Large intestine (tissue), 3 donors: ENCODE measurements around the gene ATRN. TPM values are rescaled to one million over a fixed set of nuclear protein-coding genes. Genes with fewer than 3 reads are reported as not detected.
A peak's percentile ranks its signal among the peaks of the same experiment; 100 is the strongest.

Source experiments
- DNase-seq, 2 donors: peaks; one replicate each; pipeline versions ENCODE4 v3.0.0 to v3.0.0-alpha.2; 2013
- H3K27ac ChIP-seq: one replicate; pipeline ENCODE4 v1.5.1; 2013; ENCODE audit warnings: low read length
- H3K27me3 ChIP-seq: 2 replicates; pipeline ENCODE4 v1.6.1; 2013; ENCODE audit warnings: low read length; ENCODE audit not compliant: control insufficient read depth, insufficient read depth
- H3K36me3 ChIP-seq: 2 replicates; pipeline ENCODE4 v1.6.1; 2013; ENCODE audit warnings: low read length; ENCODE audit not compliant: control insufficient read depth, insufficient read depth
- H3K4me1 ChIP-seq: one replicate; pipeline ENCODE4 v1.6.1; 2013; ENCODE audit warnings: low read length; ENCODE audit not compliant: control insufficient read depth, insufficient read depth
- H3K4me3 ChIP-seq: one replicate; pipeline ENCODE4 v1.5.1; 2013; ENCODE audit warnings: low read length
- H3K9me3 ChIP-seq: one replicate; pipeline ENCODE4 v1.6.1; 2013; ENCODE audit warnings: mild to moderate bottlenecking, low read depth, low read length, moderate library complexity; ENCODE audit not compliant: control insufficient read depth
- WGBS: methylation state at CpG from one replicate; pipeline ENCODE4 v1.1.5; 2013; ENCODE audit warnings: low lambda C conversion rate; ENCODE audit not compliant: insufficient coverage; 5-methylcytosine and 5-hydroxymethylcytosine counted together
- polyA plus RNA-seq: library from polyadenylated mRNA; unstranded; fragments of 120-200 nt; gene quantifications from one replicate; pipeline ENCODE4 v1.2.1, GENCODE V29; 2013

Gene ATRN
- polyA plus RNA-seq, 1 donor, result 89.2 TPM

GRCh38 chr20:3479025-3479424 lies 8.2 kb downstream of the ATRN start:
- Histone ChIP-seq H3K27me3 (no peaks in the 10 kb centered on the region), H3K4me3 (no peak overlapping the region), H3K36me3 (peaks cover 9% of the 10 kb centered on the region), H3K27ac (no peak overlapping the region), H3K4me1 (peaks cover 4% of the 10 kb centered on the region), H3K9me3 (no peaks in the 10 kb centered on the region)
- no CpG with 5 or more reads among the region's 2 CpGs for WGBS
- DNase-seq, result no peak

GRCh38 chr20:3479759-3480615 lies 9.2 kb downstream of the ATRN start:
- H3K4me1 ChIP-seq, result peaks cover 3% of the 10 kb centered on the region
- peaks cover 9% of the 10 kb centered on the region for H3K36me3 ChIP-seq
- H3K9me3 ChIP-seq, result no peaks in the 10 kb centered on the region
- H3K4me3 ChIP-seq, result no peak overlapping the region
- no peak overlapping the region for H3K27ac ChIP-seq
- no peak for DNase-seq
- no peaks in the 10 kb centered on the region for H3K27me3 ChIP-seq
- WGBS, result no CpG with 5 or more reads among the region's 11 CpGs

GRCh38 chr20:3483309-3483708 lies 12.5 kb downstream of the ATRN start:
- no CpG with 5 or more reads among the region's 3 CpGs for WGBS
- Histone ChIP-seq H3K4me1 (no peaks in the 10 kb centered on the region), H3K27me3 (no peaks in the 10 kb centered on the region), H3K4me3 (no peak overlapping the region), H3K36me3 (peaks cover 9% of the 10 kb centered on the region), H3K9me3 (peaks cover 12% of the 10 kb centered on the region), H3K27ac (no peak overlapping the region)
- no peak for DNase-seq

GRCh38 chr20:3483784-3484183 lies 13.0 kb downstream of the ATRN start:
- no peak overlapping the region for H3K4me3 ChIP-seq

GRCh38 chr20:3485913-3486312 lies 15.1 kb downstream of the ATRN start:
- peaks cover 10% of the 10 kb centered on the region for H3K36me3 ChIP-seq
- 100% methylated on average over 1 of the region's 1 CpG for WGBS
- H3K4me3 ChIP-seq, result no peak overlapping the region
- H3K4me1 ChIP-seq, result no peaks in the 10 kb centered on the region
- no peaks in the 10 kb centered on the region for H3K27me3 ChIP-seq
- peaks cover 12% of the 10 kb centered on the region for H3K9me3 ChIP-seq
- no peak overlapping the region for H3K27ac ChIP-seq
- DNase-seq, result no peak

More at GRCh38 chr20:3483784-3484183, 13.0 kb downstream of the ATRN start:
- no peak for DNase-seq
- H3K9me3 ChIP-seq, result peaks cover 12% of the 10 kb centered on the region
- peaks cover 7% of the 10 kb centered on the region for H3K36me3 ChIP-seq
- H3K27me3 ChIP-seq, result no peaks in the 10 kb centered on the region
- no peak overlapping the region for H3K27ac ChIP-seq
- no peaks in the 10 kb centered on the region for H3K4me1 ChIP-seq
- WGBS, result no CpG with 5 or more reads among the region's 1 CpG

- H3K9me3 ChIP-seq, result peaks cover 12% of the 10 kb centered on the region
- no peak overlapping the region for H3K4me3 ChIP-seq
- no peaks in the 10 kb centered on the region for H3K4me1 ChIP-seq
- H3K27me3 ChIP-seq, result no peaks in the 10 kb centered on the region
- 100% methylated on average over 1 of the region's 1 CpG for WGBS
- no peak for DNase-seq
- no peak overlapping the region for H3K27ac ChIP-seq
- peaks cover 10% of the 10 kb centered on the region for H3K36me3 ChIP-seq
Observed at GRCh38 chr20:3486850-3487249, 16.0 kb downstream of the ATRN start.

- H3K27me3 ChIP-seq, result no peaks in the 10 kb centered on the region
- peaks cover 11% of the 10 kb centered on the region for H3K9me3 ChIP-seq
- 100% methylated on average over 2 of the region's 11 CpGs for WGBS
- H3K4me3 ChIP-seq, result no peak overlapping the region
- H3K4me1 ChIP-seq, result no peaks in the 10 kb centered on the region
- H3K27ac ChIP-seq, result no peak overlapping the region
- peaks cover 15% of the 10 kb centered on the region for H3K36me3 ChIP-seq
- no peak for DNase-seq
Observed at GRCh38 chr20:3492669-3493068, 21.9 kb downstream of the ATRN start.

- no peaks in the 10 kb centered on the region for H3K27me3 ChIP-seq
- WGBS, result 100% methylated on average over 1 of the region's 1 CpG
- H3K4me1 ChIP-seq, result no peaks in the 10 kb centered on the region
- DNase-seq, result no peak
- peaks cover 14% of the 10 kb centered on the region for H3K36me3 ChIP-seq
- H3K4me3 ChIP-seq, result no peak overlapping the region
- H3K9me3 ChIP-seq, result peaks cover 11% of the 10 kb centered on the region
- no peak overlapping the region for H3K27ac ChIP-seq
Observed at GRCh38 chr20:3494218-3494617, 23.4 kb downstream of the ATRN start.

GRCh38 chr20:3502878-3503277 lies 32.1 kb downstream of the ATRN start:
- no peak overlapping the region for H3K4me3 ChIP-seq
- no peaks in the 10 kb centered on the region for H3K27me3 ChIP-seq
- peaks cover 3% of the 10 kb centered on the region for H3K9me3 ChIP-seq
- DNase-seq, result no peak
- 100% methylated on average over 2 of the region's 2 CpGs for WGBS
- H3K27ac ChIP-seq, result no peak overlapping the region
- no peaks in the 10 kb centered on the region for H3K36me3 ChIP-seq
- H3K4me1 ChIP-seq, result no peaks in the 10 kb centered on the region

- Histone ChIP-seq H3K9me3 (peaks cover 3% of the 10 kb centered on the region), H3K4me3 (no peak overlapping the region), H3K4me1 (no peaks in the 10 kb centered on the region), H3K27ac (no peak overlapping the region), H3K27me3 (no peaks in the 10 kb centered on the region), H3K36me3 (no peaks in the 10 kb centered on the region)
- DNase-seq, result peak in 1 of 2 donors; percentile 15
- WGBS, result no CpG with 5 or more reads among the region's 4 CpGs
Observed at GRCh38 chr20:3505148-3505547, 34.3 kb downstream of the ATRN start.

- Histone ChIP-seq H3K4me3 (no peak overlapping the region), H3K4me1 (no peaks in the 10 kb centered on the region), H3K36me3 (no peaks in the 10 kb centered on the region), H3K27me3 (no peaks in the 10 kb centered on the region), H3K9me3 (peaks cover 3% of the 10 kb centered on the region), H3K27ac (no peak overlapping the region)
- WGBS, result 95% methylated on average over 2 of the region's 2 CpGs
- DNase-seq, result no peak
Observed at GRCh38 chr20:3509064-3509463, 38.2 kb downstream of the ATRN start.
